Measurements from ENCODE around the gene PRCC. TPM values are rescaled to one million over a fixed set of nuclear protein-coding genes. Genes with fewer than 3 reads are reported as not detected.

The PRCC gene
- total and polyA plus RNA-seq, 2 of the 13 experiments (the other 11 are each of a cell fraction or from before 2014, with no cell fraction given): 24.2 to 40.5 TPM

GRCh38 chr1:156749419-156750118 is 17.8 kb upstream of the PRCC start (continued):
- TF ChIP-seq, protein P1, sequence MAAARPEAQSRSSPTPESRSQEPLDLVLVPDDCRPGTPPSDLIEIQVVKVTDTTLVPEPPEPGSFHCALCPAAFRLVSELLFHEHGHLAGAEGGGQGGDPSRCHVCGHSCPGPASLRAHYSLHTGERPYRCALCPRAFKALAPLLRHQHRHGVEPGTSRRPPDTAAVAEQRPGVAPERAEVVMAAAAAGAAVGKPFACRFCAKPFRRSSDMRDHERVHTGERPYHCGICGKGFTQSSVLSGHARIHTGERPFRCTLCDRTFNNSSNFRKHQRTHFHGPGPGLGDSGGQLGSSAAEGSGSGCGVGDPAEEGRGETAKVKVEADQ (CRISPR knock-in tag; IDR thresholded peaks at IDR 0.05; ENCODE audit: borderline replicate concordance): no peak
- TF ChIP-seq TBP (CRISPR knock-in tag; IDR thresholded peaks at IDR 0.05): no peak
- no peak for TF ChIP-seq ZFP1 (CRISPR knock-in tag; IDR thresholded peaks at IDR 0.05)
- TF ChIP-seq ZNF263 (CRISPR knock-in tag; IDR thresholded peaks at IDR 0.05): no peak; the same call in 1 of the 2 replicates
- no peak for TF ChIP-seq DBP (CRISPR knock-in tag; IDR thresholded peaks at IDR 0.05; ENCODE audit: not compliant biosample characterization)
- TF ChIP-seq EZH2 (conservative IDR thresholded peaks at IDR 0.05; ENCODE audit: low read depth, low read length): no peak
- TF ChIP-seq, protein P2, sequence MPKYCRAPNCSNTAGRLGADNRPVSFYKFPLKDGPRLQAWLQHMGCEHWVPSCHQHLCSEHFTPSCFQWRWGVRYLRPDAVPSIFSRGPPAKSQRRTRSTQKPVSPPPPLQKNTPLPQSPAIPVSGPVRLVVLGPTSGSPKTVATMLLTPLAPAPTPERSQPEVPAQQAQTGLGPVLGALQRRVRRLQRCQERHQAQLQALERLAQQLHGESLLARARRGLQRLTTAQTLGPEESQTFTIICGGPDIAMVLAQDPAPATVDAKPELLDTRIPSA (CRISPR knock-in tag; IDR thresholded peaks at IDR 0.05; ENCODE audit: borderline replicate concordance): no peak
- peak; percentile 88 for TF ChIP-seq HNF4A (CRISPR knock-in tag; IDR thresholded peaks at IDR 0.05)
- no peak; the same call in 1 of the 2 replicates for TF ChIP-seq ZBTB20 (CRISPR knock-in tag; IDR thresholded peaks at IDR 0.05; ENCODE audit: borderline replicate concordance, low read depth)
- TF ChIP-seq CREM (IDR thresholded peaks at IDR 0.05): peak; percentile 42; the same call in 1 of the 2 replicates
- no peak for TF ChIP-seq CREM (CRISPR knock-in tag; IDR thresholded peaks at IDR 0.05)
- TF ChIP-seq NCOA2 (CRISPR knock-in tag; IDR thresholded peaks at IDR 0.05): no peak
- no peak for TF ChIP-seq ZNF782 (CRISPR knock-in tag; IDR thresholded peaks at IDR 0.05; ENCODE audit: borderline replicate concordance)
- no peak for TF ChIP-seq TEAD2 (CRISPR knock-in tag; IDR thresholded peaks at IDR 0.05)
- TF ChIP-seq BHLHE40 (IDR thresholded peaks at IDR 0.05; ENCODE audit: low read length): no peak
- no peak for TF ChIP-seq ZNF576 (CRISPR knock-in tag; IDR thresholded peaks at IDR 0.05)
- TF ChIP-seq NR2F2 (IDR thresholded peaks at IDR 0.05; ENCODE audit: borderline replicate concordance, low read depth): 0 out of 2 replicates have a peak, but pooled peaks have one; percentile 27
- TF ChIP-seq, protein P3, sequence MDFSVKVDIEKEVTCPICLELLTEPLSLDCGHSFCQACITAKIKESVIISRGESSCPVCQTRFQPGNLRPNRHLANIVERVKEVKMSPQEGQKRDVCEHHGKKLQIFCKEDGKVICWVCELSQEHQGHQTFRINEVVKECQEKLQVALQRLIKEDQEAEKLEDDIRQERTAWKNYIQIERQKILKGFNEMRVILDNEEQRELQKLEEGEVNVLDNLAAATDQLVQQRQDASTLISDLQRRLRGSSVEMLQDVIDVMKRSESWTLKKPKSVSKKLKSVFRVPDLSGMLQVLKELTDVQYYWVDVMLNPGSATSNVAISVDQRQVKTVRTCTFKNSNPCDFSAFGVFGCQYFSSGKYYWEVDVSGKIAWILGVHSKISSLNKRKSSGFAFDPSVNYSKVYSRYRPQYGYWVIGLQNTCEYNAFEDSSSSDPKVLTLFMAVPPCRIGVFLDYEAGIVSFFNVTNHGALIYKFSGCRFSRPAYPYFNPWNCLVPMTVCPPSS (IDR thresholded peaks at IDR 0.05): no peak
- no peak for TF ChIP-seq ZNF414 (CRISPR knock-in tag; IDR thresholded peaks at IDR 0.05)
- TF ChIP-seq PPARG (CRISPR knock-in tag; conservative IDR thresholded peaks at IDR 0.05): peak; percentile 80
- TF ChIP-seq ZNF674 (CRISPR knock-in tag; IDR thresholded peaks at IDR 0.05; ENCODE audit: low read depth): no peak
- no peak for TF ChIP-seq ZFP62 (CRISPR knock-in tag; IDR thresholded peaks at IDR 0.05)
- TF ChIP-seq ZSCAN30 (CRISPR knock-in tag; IDR thresholded peaks at IDR 0.05): no peak
- no peak for TF ChIP-seq CBX5 (CRISPR knock-in tag; IDR thresholded peaks at IDR 0.05; ENCODE audit: borderline replicate concordance)
- TF ChIP-seq FIP1L1 (IDR thresholded peaks at IDR 0.05; ENCODE audit: borderline replicate concordance, insufficient read depth, low read depth, low read length): no peak
- TF ChIP-seq FOXA1 (IDR thresholded peaks at IDR 0.05): no peak
- TF ChIP-seq FOXA1 (CRISPR knock-in tag; IDR thresholded peaks at IDR 0.05): no peak
- TF ChIP-seq MED8 (CRISPR knock-in tag; IDR thresholded peaks at IDR 0.05; ENCODE audit: insufficient replicate concordance): no peak
- no peak for TF ChIP-seq CBFB (CRISPR knock-in tag; IDR thresholded peaks at IDR 0.05)
